K562 treated with DMSO at 1 percent for 12 hours (cell line): ENCODE results near the gene PDIA3. TPM values are rescaled to one million over a fixed set of nuclear protein-coding genes. Genes with fewer than 3 reads are reported as not detected.

Experiments used
- total RNA-seq: library from RNA; unstranded; fragments of 300-600 nt; gene quantifications from 2 replicates; pipeline ENCODE4 v1.2.3, GENCODE V29; 2022; ENCODE audit not compliant: insufficient read depth

The PDIA3 gene
- 132 and 207 TPM in 2 replicates for total RNA-seq

GRCh38 chr15:43746245-43746902 lies at the start of gene PDIA3:
Gene PDIA3 (plus strand): TSS chr15:43746438. CDS start chr15:43746540, 102 bp downstream.

GRCh38 chr15:43776718-43777266 lies 30.6 kb downstream of the PDIA3 start, which contains the start of gene ELL3:
Gene ELL3 (minus strand): TSS chr15:43776966. CDS start chr15:43776901, 65 bp downstream.

GRCh38 chr15:43791993-43792760 lies 45.9 kb downstream of the PDIA3 start, which contains the start of gene SERF2:
Gene SERF2 (plus strand): TSS chr15:43792320. CDS start chr15:43792377, 57 bp downstream.

GRCh38 chr15:43799945-43800285 lies 53.7 kb downstream of the PDIA3 start, which contains the start of gene SERINC4:
Gene SERINC4 (minus strand): TSS chr15:43800220. CDS start chr15:43799986, 234 bp downstream.

GRCh38 chr15:43800286-43801141 lies 54.3 kb downstream of the PDIA3 start, which contains the start of gene HYPK:
Gene HYPK (plus strand): TSS chr15:43800599. CDS start chr15:43800623, 24 bp downstream.

Other genes starting within 250 kb of the PDIA3 start
- 4.0 and 17.7 TPM in 2 replicates for gene MAP1A, start 228.8 kb upstream of the PDIA3 start, total RNA-seq
- 6.9 and 29.3 TPM in 2 replicates for gene PPIP5K1, start 156.2 kb upstream of the PDIA3 start, total RNA-seq
- gene CKMT1B, start 152.4 kb upstream of the PDIA3 start, total RNA-seq = 2.2 TPM in 1 of 2 replicates, not detected in the other
- gene STRC, start 127.6 kb upstream of the PDIA3 start, total RNA-seq = not detected in 2 replicates
- 0.58 and 2.7 TPM in 2 replicates for gene CATSPER2, start 97.6 kb upstream of the PDIA3 start, total RNA-seq
- 0.93 and 1.1 TPM in 2 replicates for gene CKMT1A, start 52.6 kb upstream of the PDIA3 start, total RNA-seq
- gene ELL3, start 30.5 kb downstream of the PDIA3 start, total RNA-seq = 2.3 and 3.1 TPM in 2 replicates
- gene SERF2, start 45.9 kb downstream of the PDIA3 start, total RNA-seq = 405 and 648 TPM in 2 replicates
- gene SERINC4, start 53.8 kb downstream of the PDIA3 start, total RNA-seq = 1.3 TPM in 1 of 2 replicates, not detected in the other
- gene HYPK, start 54.2 kb downstream of the PDIA3 start, total RNA-seq = 1.3 and 5.1 TPM in 2 replicates
- gene MFAP1, start 78.3 kb downstream of the PDIA3 start, total RNA-seq = 35.4 and 54.5 TPM in 2 replicates
- gene WDR76, start 80.6 kb downstream of the PDIA3 start, total RNA-seq = 12.0 and 26.7 TPM in 2 replicates